ENCODE data around the gene UFSP1. TPM values are rescaled to one million over a fixed set of nuclear protein-coding genes. Genes with fewer than 3 reads are reported as not detected.

Gene UFSP1
- total and polyA plus RNA-seq, 2 experiments from 2014 or later: 3.9 to 4.2 TPM

GRCh38 chr7:100893910-100894721 lies 4.6 kb upstream of the UFSP1 start:
- peak overlapping the region; percentile 100 for H3K4me2 ChIP-seq
- H3K4me1 ChIP-seq (ENCODE audit: insufficient read depth): peaks cover 29% of the 10 kb centered on the region
- H3K27me3 ChIP-seq: peaks cover 14% of the 10 kb centered on the region
- H3K36me3 ChIP-seq (replicated peaks; ENCODE audit: insufficient read depth, low read depth): no peaks in the 10 kb centered on the region
- no peak overlapping the region for H2AFZ ChIP-seq
- WGBS (ENCODE audit: low lambda C conversion rate, missing lambda C conversion rate): 45% methylated on average over 31 of the region's 40 CpGs
- no peak for DNase-seq (ENCODE audit: low spot score)
- no peaks in the 10 kb centered on the region for H3K9me2 ChIP-seq (replicated peaks; ENCODE audit: insufficient read depth)
- H4K20me1 ChIP-seq (ENCODE audit: insufficient read depth, poor library complexity, severe bottlenecking): no peaks in the 10 kb centered on the region
- H3K4me3 ChIP-seq: no peak overlapping the region
- TF ChIP-seq EZH2 (IDR thresholded peaks at IDR 0.05; ENCODE audit: borderline replicate concordance): no peak
- H3K79me2 ChIP-seq: peaks cover under 1% of the 10 kb centered on the region
- no peaks in the 10 kb centered on the region for H3K9me3 ChIP-seq (ENCODE audit: low read depth)
- no peak overlapping the region for H3K27ac ChIP-seq

- TF ChIP-seq EZH2phosphoT487 (IDR thresholded peaks at IDR 0.05; ENCODE audit: low read depth, severe bottlenecking, unreplicated experiment) (no peak), EZH2 (IDR thresholded peaks at IDR 0.05; ENCODE audit: borderline replicate concordance) (no peak), CTCF (IDR thresholded peaks at IDR 0.05; ENCODE audit: poor library complexity) (no peak)
- Histone ChIP-seq H3K9me2 (replicated peaks; ENCODE audit: insufficient read depth) (no peaks in the 10 kb centered on the region), H3K4me2 (no peak overlapping the region), H3K27ac (no peak overlapping the region), H3K36me3 (replicated peaks; ENCODE audit: insufficient read depth, low read depth) (no peaks in the 10 kb centered on the region), H3K79me2 (peaks cover 8% of the 10 kb centered on the region), H3K4me3 (no peak overlapping the region), H3K9me3 (ENCODE audit: low read depth) (no peaks in the 10 kb centered on the region), H4K20me1 (ENCODE audit: insufficient read depth, poor library complexity, severe bottlenecking) (no peaks in the 10 kb centered on the region), H2AFZ (no peak overlapping the region), H3K4me1 (ENCODE audit: insufficient read depth) (peaks cover 36% of the 10 kb centered on the region), H3K27me3 (peaks cover 14% of the 10 kb centered on the region)
- DNase-seq (ENCODE audit: low spot score): no peak
- WGBS (ENCODE audit: low lambda C conversion rate, missing lambda C conversion rate): 92% methylated on average over 25 of the region's 32 CpGs
These were observed 3.9 kb upstream of the UFSP1 start for GRCh38 chr7:100893318-100893895.

DNA sequence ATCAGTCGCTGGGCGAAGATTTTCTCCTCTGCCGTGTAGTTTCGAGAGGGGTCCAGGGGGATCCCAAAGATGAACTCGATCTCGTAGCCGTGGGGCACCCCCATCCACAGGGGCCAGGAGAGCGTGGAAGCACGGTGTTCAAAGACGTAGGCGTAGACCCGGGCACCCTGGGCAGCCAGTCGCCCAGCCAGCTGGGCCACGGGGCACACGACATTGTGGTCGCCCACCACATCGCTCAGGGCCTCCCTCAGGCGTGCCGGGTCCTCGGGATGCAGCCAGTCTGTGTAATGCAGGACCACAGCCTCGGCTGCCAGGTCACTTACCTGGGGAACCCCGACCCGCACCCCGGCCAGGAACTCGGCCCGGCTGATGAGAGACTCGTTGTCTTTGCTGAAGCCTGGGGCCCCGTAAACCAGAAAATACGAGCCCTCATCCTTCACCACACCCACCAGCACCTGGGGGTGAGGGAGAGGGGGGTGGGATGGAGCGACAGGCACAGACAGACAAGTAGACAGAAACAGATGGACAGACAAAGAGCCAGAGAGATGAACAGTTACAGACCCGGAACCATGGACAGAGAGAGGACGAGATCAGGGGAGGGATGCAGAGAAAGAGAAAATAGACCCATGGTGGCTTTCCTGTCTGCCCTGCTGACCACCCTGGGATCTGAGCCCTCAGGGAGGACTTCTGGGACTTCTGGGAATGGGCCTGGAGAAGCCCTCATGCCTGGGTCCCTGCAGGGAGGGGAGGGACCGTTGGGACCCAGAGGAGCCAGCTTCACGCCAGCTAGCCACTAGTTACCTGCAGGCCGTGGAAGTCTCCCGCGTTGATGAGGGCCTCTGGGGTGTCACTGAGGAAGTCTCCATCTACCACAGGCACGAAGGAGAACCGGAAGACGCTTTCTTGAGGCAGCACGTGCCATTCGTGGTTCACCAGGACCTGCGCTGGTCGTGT lies 3.1 kb upstream of the UFSP1 start:
- no peaks in the 10 kb centered on the region for H3K36me3 ChIP-seq (replicated peaks; ENCODE audit: insufficient read depth, low read depth)
- peaks cover 39% of the 10 kb centered on the region for H3K4me1 ChIP-seq (ENCODE audit: insufficient read depth)
- no peak overlapping the region for H3K4me3 ChIP-seq
- TF ChIP-seq EZH2 (IDR thresholded peaks at IDR 0.05; ENCODE audit: borderline replicate concordance) (no peak), CTCF (IDR thresholded peaks at IDR 0.05; ENCODE audit: poor library complexity) (no peak), EZH2phosphoT487 (IDR thresholded peaks at IDR 0.05; ENCODE audit: low read depth, severe bottlenecking, unreplicated experiment) (no peak)
- WGBS (ENCODE audit: low lambda C conversion rate, missing lambda C conversion rate): 95% methylated on average over 42 of the region's 44 CpGs
- H3K27ac ChIP-seq: no peak overlapping the region
- no peaks in the 10 kb centered on the region for H3K9me3 ChIP-seq (ENCODE audit: low read depth)
- no peak for DNase-seq (ENCODE audit: low spot score)
- peaks cover 14% of the 10 kb centered on the region for H3K27me3 ChIP-seq
- no peaks in the 10 kb centered on the region for H4K20me1 ChIP-seq (ENCODE audit: insufficient read depth, poor library complexity, severe bottlenecking)
- no peak overlapping the region for H2AFZ ChIP-seq
- H3K9me2 ChIP-seq (replicated peaks; ENCODE audit: insufficient read depth): no peaks in the 10 kb centered on the region
- no peak overlapping the region for H3K4me2 ChIP-seq
- peaks cover 13% of the 10 kb centered on the region for H3K79me2 ChIP-seq
